Measurements from ENCODE around the gene PRRT4.

Gene PRRT4

GRCh38 chr7:128303133-128303532 lies 58.4 kb downstream of the PRRT4 start:
- ChIA-PET POLR2A (ENCODE audit: low non-redundant PET) (interaction anchor here (0.6 kb wide), 1 partner anchor 17 kb away, joined by 6 read pairs; no protein-coding TSS in a partner anchor), CTCF (interaction anchor here (0.6 kb wide), 1 partner anchor 26 kb away, joined by 3 read pairs; no protein-coding TSS in a partner anchor)
- no peak overlapping the region for H3K27ac ChIP-seq
- no peak for DNase-seq (ENCODE audit: low spot score)
- no peak for TF ChIP-seq CTCF (conservative IDR thresholded peaks at IDR 0.05; ENCODE audit: low read depth)

GRCh38 chr7:128302139-128302538 lies 59.4 kb downstream of the PRRT4 start:
- ChIA-PET POLR2A (ENCODE audit: low non-redundant PET) (no interaction called here), CTCF (no interaction called here)
- no peak for TF ChIP-seq CTCF (conservative IDR thresholded peaks at IDR 0.05; ENCODE audit: low read depth)
- H3K27ac ChIP-seq: no peak overlapping the region
- no peak for DNase-seq (ENCODE audit: low spot score)
